H1 (cell line): ENCODE results near the gene CDKN2B. TPM values are rescaled to one million over a fixed set of nuclear protein-coding genes. Genes with fewer than 3 reads are reported as not detected.

ENCODE experiments used
- CTCF ChIA-PET: fragments of 300-600 bp; sonication (Branson Sonifier 250); formaldehyde crosslinking; loops from one replicate; lab custom pipeline; 2021; ENCODE audit not compliant: partially characterized antibody; lab: Charles Lee
- POLR2A ChIA-PET: fragments of 300-600 bp; sonication (Branson Sonifier 250); formaldehyde crosslinking; loops from one replicate; lab custom pipeline; 2021; ENCODE audit warnings: inconsistent platforms; ENCODE audit not compliant: partially characterized antibody; lab: Charles Lee
- DNase-seq, 2 experiments: peaks; one replicate each; pipeline versions ENCODE4 v3.0.0 to v3.0.0-alpha.2; 2010 to 2022; ENCODE audit warnings: low spot score in 2 of 2, low read depth in 1 of 2, mixed read lengths in 1 of 2
- FAIRE-seq: peaks from 2 replicates; lab custom pipeline; 2011; peaks lifted over from hg19 to GRCh38; lab: Jason Lieb, UNC
- H2AFZ ChIP-seq: 2 replicates; pipeline ENCODE4 v1.8.1; 2012; ENCODE audit warnings: low read length, inconsistent platforms
- H2AK5ac ChIP-seq: 2 replicates; pipeline ENCODE4 v1.6.1; 2013; ENCODE audit warnings: low read depth, low read length
- H2BK120ac ChIP-seq: replicated peaks from 2 replicates; pipeline ENCODE3; 2013; ENCODE audit warnings: low read depth, low read length, inconsistent platforms
- H2BK12ac ChIP-seq: 2 replicates; pipeline ENCODE4 v1.6.1; 2013; ENCODE audit warnings: low read depth, low read length
- H2BK15ac ChIP-seq: 2 replicates; pipeline ENCODE4 v1.6.1; 2013; ENCODE audit warnings: low read length
- H2BK20ac ChIP-seq: 2 replicates; pipeline ENCODE4 v1.6.1; 2013; ENCODE audit warnings: low read length
- H2BK5ac ChIP-seq: 2 replicates; pipeline ENCODE4 v1.6.1; 2013; ENCODE audit warnings: low read depth, low read length
- H3K14ac ChIP-seq: 2 replicates; pipeline ENCODE4 v1.6.1; 2013; ENCODE audit warnings: inconsistent platforms; ENCODE audit not compliant: insufficient read length
- H3K18ac ChIP-seq: 2 replicates; pipeline ENCODE4 v1.6.1; 2013; ENCODE audit warnings: low read length; ENCODE audit errors: extremely low read depth
- H3K23ac ChIP-seq: 2 replicates; pipeline ENCODE4 v1.6.1; 2013; ENCODE audit warnings: inconsistent platforms; ENCODE audit not compliant: insufficient read length
- H3K23me2 ChIP-seq: 2 replicates; pipeline ENCODE4 v1.6.1; 2013; ENCODE audit warnings: low read depth, low read length
- H3K27ac ChIP-seq: 2 replicates; pipeline ENCODE4 v1.6.1; 2011; ENCODE audit warnings: low read depth, low read length, inconsistent platforms
- H3K27me3 ChIP-seq, 4 experiments: replicated peaks in 1 of 4; 1 replicate in 1 of 4; 2 replicates in 3 of 4; pipeline versions ENCODE4 v1.6.1 to v1.8.1; 2011 to 2013; ENCODE audit warnings: low read length in 3 of 4, mild to moderate bottlenecking in 3 of 4, inconsistent platforms in 2 of 4, mixed read lengths in 2 of 4, moderate library complexity in 1 of 4; ENCODE audit not compliant: control insufficient read depth in 3 of 4, insufficient read depth in 3 of 4; ENCODE audit errors: extremely low read depth in 1 of 4
- H3K36me3 ChIP-seq, 4 experiments: 2 replicates each; pipeline versions ENCODE4 v1.6.1 to v1.8.1; 2011 to 2013; ENCODE audit warnings: mild to moderate bottlenecking in 4 of 4, low read length in 3 of 4, moderate library complexity in 2 of 4, control low read depth in 1 of 4, inconsistent platforms in 1 of 4; ENCODE audit not compliant: insufficient read depth in 4 of 4, control insufficient read depth in 2 of 4
- H3K4ac ChIP-seq: replicated peaks from 2 replicates; pipeline ENCODE3; 2013; ENCODE audit warnings: low read length, low read depth, mixed read lengths, inconsistent platforms; ENCODE audit not compliant: insufficient read length
- H3K4me1 ChIP-seq, 4 experiments: replicated peaks in 1 of 4; 1 replicate in 1 of 4; 2 replicates in 3 of 4; pipeline versions ENCODE4 v1.6.1 to v1.8.1; 2011 to 2013; ENCODE audit warnings: low read length in 3 of 4, inconsistent platforms in 2 of 4, mixed read lengths in 1 of 4; ENCODE audit not compliant: insufficient read depth in 4 of 4, control insufficient read depth in 3 of 4
- H3K4me2 ChIP-seq, 2 experiments: 2 replicates each; pipeline versions ENCODE4 v1.6.1 to v1.8.1; 2011 to 2013; ENCODE audit warnings: low read depth in 2 of 2, low read length in 2 of 2, control low read depth in 1 of 2, inconsistent platforms in 1 of 2, mild to moderate bottlenecking in 1 of 2; ENCODE audit not compliant: insufficient read depth in 1 of 2
- H3K4me3 ChIP-seq, 4 experiments: fragments of 200-600, 300-600 bp in 1 of 4; sonication (generic), shearing (Covaris generic), sonication (Bioruptor Twin) in 1 of 4; 2 replicates each; pipeline versions ENCODE4 v1.5.1 to v1.8.1; 2011 to 2016; ENCODE audit warnings: low read length in 4 of 4, low read depth in 3 of 4, control low read depth in 2 of 4, inconsistent platforms in 2 of 4, mild to moderate bottlenecking in 2 of 4, mixed read lengths in 1 of 4, moderate library complexity in 1 of 4; ENCODE audit not compliant: insufficient read depth in 2 of 4; ENCODE audit errors: extremely low read depth in 1 of 4
- H3K56ac ChIP-seq: replicated peaks from 2 replicates; pipeline ENCODE3; 2013; ENCODE audit warnings: low read depth, mild to moderate bottlenecking, mixed read lengths, low read length, inconsistent platforms; ENCODE audit not compliant: insufficient read length
- H3K79me1 ChIP-seq: 2 replicates; pipeline ENCODE4 v1.6.1; 2013; ENCODE audit warnings: low read depth, low read length, control low read depth
- H3K79me2 ChIP-seq, 2 experiments: 2 replicates each; pipeline versions ENCODE4 v1.6.1 to v1.8.1; 2012 to 2013; ENCODE audit warnings: low read length in 2 of 2, mild to moderate bottlenecking in 2 of 2, inconsistent platforms in 1 of 2; ENCODE audit not compliant: insufficient read depth in 2 of 2, control insufficient read depth in 1 of 2
- H3K9ac ChIP-seq, 4 experiments: replicated peaks in 1 of 4; 1 replicate in 1 of 4; 2 replicates in 3 of 4; pipeline versions ENCODE4 v1.6.1 to v1.8.1; 2011 to 2013; ENCODE audit warnings: low read depth in 3 of 4, low read length in 3 of 4, control low read depth in 2 of 4, mild to moderate bottlenecking in 2 of 4, moderate library complexity in 2 of 4, inconsistent platforms in 1 of 4; ENCODE audit errors: extremely low read depth in 1 of 4
- H3K9me3 ChIP-seq, 2 experiments: 2 replicates each; pipeline versions ENCODE4 v1.6.1 to v1.8.1; 2012 to 2013; ENCODE audit warnings: mild to moderate bottlenecking in 2 of 2, moderate library complexity in 2 of 2, control low read depth in 1 of 2, inconsistent platforms in 1 of 2, low read depth in 1 of 2, low read length in 1 of 2, mixed read lengths in 1 of 2; ENCODE audit not compliant: insufficient read depth in 2 of 2
- H4K20me1 ChIP-seq, 2 experiments: replicated peaks in 1 of 2; 2 replicates each; pipeline versions ENCODE3 to v1.8.1; 2011 to 2013; ENCODE audit warnings: inconsistent platforms in 2 of 2, low read length in 2 of 2, mild to moderate bottlenecking in 1 of 2; ENCODE audit not compliant: insufficient read depth in 2 of 2, control insufficient read depth in 1 of 2
- H4K5ac ChIP-seq: 2 replicates; pipeline ENCODE4 v1.6.1; 2013; ENCODE audit warnings: low read length, low read depth, mixed read lengths, inconsistent platforms; ENCODE audit not compliant: insufficient read length
- H4K8ac ChIP-seq: 2 replicates; pipeline ENCODE4 v1.8.0; 2013; ENCODE audit warnings: mild to moderate bottlenecking, moderate library complexity, low read length, inconsistent platforms; ENCODE audit not compliant: insufficient read depth; ENCODE audit errors: extremely low read depth
- H4K91ac ChIP-seq: replicated peaks from 2 replicates; pipeline ENCODE3; 2013; ENCODE audit warnings: low read length, mixed read lengths, inconsistent platforms; ENCODE audit not compliant: insufficient read length
- EZH2 ChIP-seq: fragments of 200-600 bp; sonication (generic); IDR thresholded peaks from 2 replicates; pipeline ENCODE4 v1.7.1; 2012; ENCODE audit warnings: low read depth, mild to moderate bottlenecking, moderate library complexity, low read length, inconsistent platforms; ENCODE audit not compliant: severe bottlenecking
- YY1 ChIP-seq: IDR thresholded peaks from 2 replicates; pipeline ENCODE4 v1.6.1; 2011; ENCODE audit warnings: low read depth, mild to moderate bottlenecking, low read length
- WGBS, 2 experiments: shearing (Covaris generic) in 1 of 2; methylation state at CpG; one replicate each; pipeline versions ENCODE4 v1.1.6 to v1.1.7; 2013 to 2015; ENCODE audit warnings: low lambda C conversion rate in 2 of 2, mixed read lengths in 2 of 2, inconsistent platforms in 1 of 2, low coverage in 1 of 2, missing lambda C conversion rate in 1 of 2; ENCODE audit not compliant: insufficient replicate concordance in 2 of 2, insufficient coverage in 1 of 2, insufficient read length in 1 of 2; ENCODE audit errors: extremely low coverage in 1 of 2, missing lambda C conversion rate in 1 of 2; 5-methylcytosine and 5-hydroxymethylcytosine counted together
- polyA plus RNA-seq, 7 experiments: library from polyadenylated mRNA; depleted of rRNA in 3 of 7; stranded (reverse) in 5 of 7; unstranded in 2 of 7; fragments of >200 nt in 5 of 7; fragments of 200-250 nt in 2 of 7; gene quantifications; 1 replicate in 5 of 7; 2 replicates in 1 of 7; 4 replicates in 1 of 7; pipeline versions ENCODE4 v1.2.1 to v1.2.3, GENCODE V29; 2011 to 2013; ENCODE audit warnings: missing spikeins in 2 of 7, mixed read lengths in 2 of 7
- total RNA-seq: library from RNA; stranded (reverse); fragmentation: NEBNext Ultra II Directional; extraction: Animal tissue kit (Norgen Biotek cat#: 25700); gene quantifications from 2 replicates; pipeline ENCODE4 v1.2.1, GENCODE V29; 2021

CDKN2B gene
- total and polyA plus RNA-seq, 2 of the 8 experiments (the other 6 are each of a cell fraction or from before 2014, with no cell fraction given) = 0.20 to 0.88 TPM

DNA sequence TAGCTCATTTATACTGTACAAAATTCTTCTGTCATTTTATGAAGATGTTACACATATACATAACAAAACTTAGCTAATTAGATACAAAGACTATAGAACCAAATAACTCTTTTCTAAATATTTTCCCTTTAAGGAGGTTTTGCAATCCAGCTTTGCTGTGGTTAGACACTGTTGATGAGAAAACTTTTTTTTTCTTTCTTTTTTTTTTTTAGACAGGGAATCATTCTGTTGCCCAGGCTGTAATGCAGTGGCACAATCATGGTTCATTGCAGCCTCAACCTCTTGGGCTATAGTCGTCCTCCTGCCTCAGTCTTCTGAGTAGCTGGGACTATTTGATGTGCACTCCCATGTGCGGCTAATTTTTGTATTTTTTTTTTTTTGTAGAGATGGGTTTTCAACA lies 38.5 kb upstream of the CDKN2B start:
- Histone ChIP-seq H4K5ac (no peak overlapping the region), H2BK12ac (no peak overlapping the region), H2BK120ac (no peak overlapping the region), H3K4me1 (no peaks in the 10 kb centered on the region), H3K9me3 (no peaks in the 10 kb centered on the region), H3K79me1 (no peaks in the 10 kb centered on the region), H3K23ac (no peak overlapping the region), H4K20me1 (no peaks in the 10 kb centered on the region), H3K79me2 (no peaks in the 10 kb centered on the region), H4K8ac (no peak overlapping the region), H3K23me2 (no peaks in the 10 kb centered on the region), H3K4ac (no peak overlapping the region), H2BK5ac (no peak overlapping the region), H3K4me2 (no peak overlapping the region), H2BK15ac (no peak overlapping the region), H3K4me3 (no peak overlapping the region), H3K27me3 (no peaks in the 10 kb centered on the region), H3K27ac (no peak overlapping the region), H3K36me3 (no peaks in the 10 kb centered on the region), H3K9ac (no peak overlapping the region), H3K14ac (no peak overlapping the region), H2AK5ac (no peak overlapping the region), H4K91ac (no peak overlapping the region), H3K18ac (no peak overlapping the region), H2BK20ac (no peak overlapping the region), H2AFZ (no peak overlapping the region), H3K56ac (no peak overlapping the region)
- no peak for DNase-seq
- TF ChIP-seq EZH2 (no peak), YY1 (no peak)
- CTCF ChIA-PET = interaction anchor here (0.6 to 4.4 kb wide), 6 partner anchors 9 to 263 kb away, joined by 3 to 32 read pairs (median 4); no protein-coding TSS in a partner anchor
- no peak for FAIRE-seq
- POLR2A ChIA-PET = no interaction called here
- WGBS, 2 experiments = 97% methylated on average over 2 of the region's 2 CpGs; no CpG with 5 or more reads in 1 of the 2 experiments
